WTC11 (cell line): Measurements from ENCODE around the gene RPL12. TPM values are rescaled to one million over a fixed set of nuclear protein-coding genes. Genes with fewer than 3 reads are reported as not detected.

Experiments
- ATF3 ChIP-seq: sonication (generic); formaldehyde crosslinking; conservative IDR thresholded peaks from 2 replicates; pipeline ENCODE4 v1.8.1; 2022; ENCODE audit warnings: mild to moderate bottlenecking, missing genetic modification reagents
- FOXK1 ChIP-seq: sonication (generic); formaldehyde crosslinking; IDR thresholded peaks from 2 replicates; pipeline ENCODE4 v1.8.0; 2022; ENCODE audit warnings: mild to moderate bottlenecking, moderate library complexity, missing genetic modification reagents
- GABPB1 ChIP-seq: sonication (generic); formaldehyde crosslinking; IDR thresholded peaks from 2 replicates; pipeline ENCODE4 v1.8.1; 2023; ENCODE audit warnings: mild to moderate bottlenecking, missing genetic modification reagents
- IRF2 ChIP-seq: sonication (generic); formaldehyde crosslinking; IDR thresholded peaks from 2 replicates; pipeline ENCODE4 v1.8.0; 2022; ENCODE audit warnings: low read depth, missing genetic modification reagents, borderline replicate concordance
- MYBL2 ChIP-seq: sonication (generic); formaldehyde crosslinking; IDR thresholded peaks from 2 replicates; pipeline ENCODE4 v1.8.1; 2023; ENCODE audit warnings: mild to moderate bottlenecking, moderate library complexity, missing genetic modification reagents
- NR3C1 ChIP-seq: sonication (generic); formaldehyde crosslinking; conservative IDR thresholded peaks from 2 replicates; pipeline ENCODE4 v1.8.1; 2023; ENCODE audit warnings: low read depth, mild to moderate bottlenecking, missing genetic modification reagents
- OVOL2 ChIP-seq: fragments of 250-450 bp; sonication (Bioruptor Pico); IDR thresholded peaks from 2 replicates; pipeline ENCODE4 v1.9.0; 2021; ENCODE audit warnings: mild to moderate bottlenecking, borderline replicate concordance
- PRDM15 ChIP-seq: sonication (generic); formaldehyde crosslinking; IDR thresholded peaks from 2 replicates; pipeline ENCODE4 v1.8.0; 2022; ENCODE audit warnings: missing genetic modification reagents
- PRRX2 ChIP-seq: fragments of 250-450 bp; sonication (Bioruptor Pico); IDR thresholded peaks from 2 replicates; pipeline ENCODE4 v1.8.0; 2021; ENCODE audit warnings: mild to moderate bottlenecking
- SP1 ChIP-seq: sonication (generic); formaldehyde crosslinking; conservative IDR thresholded peaks from 2 replicates; pipeline ENCODE4 v1.8.1; 2022; ENCODE audit warnings: missing genetic modification reagents
- STAT6 ChIP-seq: sonication (generic); formaldehyde crosslinking; conservative IDR thresholded peaks from 2 replicates; pipeline ENCODE4 v1.8.1; 2023; ENCODE audit warnings: mild to moderate bottlenecking, low read depth, missing genetic modification reagents, moderate library complexity
- TEAD1 ChIP-seq: sonication (generic); formaldehyde crosslinking; IDR thresholded peaks from 2 replicates; pipeline ENCODE4 v1.8.0; 2022; ENCODE audit warnings: mild to moderate bottlenecking, missing genetic modification reagents
- TEAD4 ChIP-seq: sonication (generic); formaldehyde crosslinking; IDR thresholded peaks from 2 replicates; pipeline ENCODE4 v1.8.0; 2022; ENCODE audit warnings: mild to moderate bottlenecking, missing genetic modification reagents
- ZMAT4 ChIP-seq: fragments of 250-450 bp; sonication (Bioruptor Pico); IDR thresholded peaks from 2 replicates; pipeline ENCODE4 v1.9.0; 2021; ENCODE audit warnings: mild to moderate bottlenecking
- ZNF219 ChIP-seq: sonication (generic); formaldehyde crosslinking; IDR thresholded peaks from 2 replicates; pipeline ENCODE4 v1.8.0; 2023; ENCODE audit warnings: missing genetic modification reagents, mild to moderate bottlenecking, borderline replicate concordance
- ZNF317 ChIP-seq: sonication (generic); formaldehyde crosslinking; IDR thresholded peaks from 2 replicates; pipeline ENCODE4 v1.8.1; 2023; ENCODE audit warnings: low read depth, mild to moderate bottlenecking, moderate library complexity, missing genetic modification reagents, borderline replicate concordance
- total RNA-seq: library from RNA; stranded (reverse); gene quantifications from 3 replicates; pipeline ENCODE4 v1.2.3, GENCODE V29; 2021
- TF ChIP-seq, protein P1 (sequence below): sonication (generic); formaldehyde crosslinking; IDR thresholded peaks from 2 replicates; pipeline ENCODE4 v1.8.0; 2022; ENCODE audit warnings: mild to moderate bottlenecking, missing genetic modification reagents
- TF ChIP-seq, protein P2 (sequence below): sonication (generic); formaldehyde crosslinking; IDR thresholded peaks from 2 replicates; pipeline ENCODE4 v1.8.0; 2022; ENCODE audit warnings: mild to moderate bottlenecking, missing genetic modification reagents
- TF ChIP-seq, protein P3 (sequence below): sonication (generic); formaldehyde crosslinking; IDR thresholded peaks from 2 replicates; pipeline ENCODE4 v1.8.1; 2022; ENCODE audit warnings: low read depth, missing genetic modification reagents, borderline replicate concordance
- TF ChIP-seq, protein P4 (sequence below): fragments of 250-450 bp; sonication (Bioruptor Pico); IDR thresholded peaks from 2 replicates; pipeline ENCODE4 v1.9.0; 2021; ENCODE audit warnings: mild to moderate bottlenecking
- TF ChIP-seq, protein P5 (sequence below): sonication (generic); formaldehyde crosslinking; IDR thresholded peaks from 2 replicates; pipeline ENCODE4 v1.8.1; 2023; ENCODE audit warnings: mild to moderate bottlenecking, missing genetic modification reagents, moderate library complexity
- TF ChIP-seq, protein P6 (sequence below): fragments of 250-450 bp; sonication (Bioruptor Pico); IDR thresholded peaks from 2 replicates; pipeline ENCODE4 v1.9.0; 2021; ENCODE audit warnings: moderate library complexity, mild to moderate bottlenecking, inconsistent platforms, borderline replicate concordance

Gene RPL12
- total RNA-seq, 1 experiment from 2014 or later = 1,902 TPM

GRCh38 chr9:127445851-127446712, 5.1 kb downstream of the RPL12 start (continued):
- TF ChIP-seq IRF2 (CRISPR knock-in tag) (peak; percentile 67; the same call in 1 of the 2 replicates), TEAD4 (CRISPR knock-in tag) (no peak), TEAD1 (CRISPR knock-in tag) (peak; percentile 43; the same call in 1 of the 2 replicates), NR3C1 (CRISPR knock-in tag) (no peak), ZMAT4 (CRISPR knock-in tag) (no peak), MYBL2 (CRISPR knock-in tag) (peak; percentile 52; the same call in 1 of the 2 replicates), OVOL2 (CRISPR knock-in tag) (no peak), STAT6 (CRISPR knock-in tag) (no peak), PRDM15 (CRISPR knock-in tag) (no peak), FOXK1 (0 out of 2 replicates have a peak, but pooled peaks have one; percentile 25), ATF3 (no peak), PRRX2 (CRISPR knock-in tag) (peak; percentile 88), ZNF219 (CRISPR knock-in tag) (no peak), GABPB1 (CRISPR knock-in tag) (no peak), SP1 (CRISPR knock-in tag) (peak; percentile 62), ZNF317 (CRISPR knock-in tag) (no peak)
- TF ChIP-seq, protein P1, sequence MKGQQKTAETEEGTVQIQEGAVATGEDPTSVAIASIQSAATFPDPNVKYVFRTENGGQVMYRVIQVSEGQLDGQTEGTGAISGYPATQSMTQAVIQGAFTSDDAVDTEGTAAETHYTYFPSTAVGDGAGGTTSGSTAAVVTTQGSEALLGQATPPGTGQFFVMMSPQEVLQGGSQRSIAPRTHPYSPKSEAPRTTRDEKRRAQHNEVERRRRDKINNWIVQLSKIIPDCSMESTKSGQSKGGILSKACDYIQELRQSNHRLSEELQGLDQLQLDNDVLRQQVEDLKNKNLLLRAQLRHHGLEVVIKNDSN = 0 out of 2 replicates have a peak, but pooled peaks have one; percentile 10
- TF ChIP-seq, protein P2, sequence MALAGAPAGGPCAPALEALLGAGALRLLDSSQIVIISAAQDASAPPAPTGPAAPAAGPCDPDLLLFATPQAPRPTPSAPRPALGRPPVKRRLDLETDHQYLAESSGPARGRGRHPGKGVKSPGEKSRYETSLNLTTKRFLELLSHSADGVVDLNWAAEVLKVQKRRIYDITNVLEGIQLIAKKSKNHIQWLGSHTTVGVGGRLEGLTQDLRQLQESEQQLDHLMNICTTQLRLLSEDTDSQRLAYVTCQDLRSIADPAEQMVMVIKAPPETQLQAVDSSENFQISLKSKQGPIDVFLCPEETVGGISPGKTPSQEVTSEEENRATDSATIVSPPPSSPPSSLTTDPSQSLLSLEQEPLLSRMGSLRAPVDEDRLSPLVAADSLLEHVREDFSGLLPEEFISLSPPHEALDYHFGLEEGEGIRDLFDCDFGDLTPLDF = no peak; the same call in 1 of the 2 replicates
- TF ChIP-seq, protein P3, sequence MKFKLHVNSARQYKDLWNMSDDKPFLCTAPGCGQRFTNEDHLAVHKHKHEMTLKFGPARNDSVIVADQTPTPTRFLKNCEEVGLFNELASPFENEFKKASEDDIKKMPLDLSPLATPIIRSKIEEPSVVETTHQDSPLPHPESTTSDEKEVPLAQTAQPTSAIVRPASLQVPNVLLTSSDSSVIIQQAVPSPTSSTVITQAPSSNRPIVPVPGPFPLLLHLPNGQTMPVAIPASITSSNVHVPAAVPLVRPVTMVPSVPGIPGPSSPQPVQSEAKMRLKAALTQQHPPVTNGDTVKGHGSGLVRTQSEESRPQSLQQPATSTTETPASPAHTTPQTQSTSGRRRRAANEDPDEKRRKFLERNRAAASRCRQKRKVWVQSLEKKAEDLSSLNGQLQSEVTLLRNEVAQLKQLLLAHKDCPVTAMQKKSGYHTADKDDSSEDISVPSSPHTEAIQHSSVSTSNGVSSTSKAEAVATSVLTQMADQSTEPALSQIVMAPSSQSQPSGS (CRISPR knock-in tag) = no peak
- TF ChIP-seq, protein P4, sequence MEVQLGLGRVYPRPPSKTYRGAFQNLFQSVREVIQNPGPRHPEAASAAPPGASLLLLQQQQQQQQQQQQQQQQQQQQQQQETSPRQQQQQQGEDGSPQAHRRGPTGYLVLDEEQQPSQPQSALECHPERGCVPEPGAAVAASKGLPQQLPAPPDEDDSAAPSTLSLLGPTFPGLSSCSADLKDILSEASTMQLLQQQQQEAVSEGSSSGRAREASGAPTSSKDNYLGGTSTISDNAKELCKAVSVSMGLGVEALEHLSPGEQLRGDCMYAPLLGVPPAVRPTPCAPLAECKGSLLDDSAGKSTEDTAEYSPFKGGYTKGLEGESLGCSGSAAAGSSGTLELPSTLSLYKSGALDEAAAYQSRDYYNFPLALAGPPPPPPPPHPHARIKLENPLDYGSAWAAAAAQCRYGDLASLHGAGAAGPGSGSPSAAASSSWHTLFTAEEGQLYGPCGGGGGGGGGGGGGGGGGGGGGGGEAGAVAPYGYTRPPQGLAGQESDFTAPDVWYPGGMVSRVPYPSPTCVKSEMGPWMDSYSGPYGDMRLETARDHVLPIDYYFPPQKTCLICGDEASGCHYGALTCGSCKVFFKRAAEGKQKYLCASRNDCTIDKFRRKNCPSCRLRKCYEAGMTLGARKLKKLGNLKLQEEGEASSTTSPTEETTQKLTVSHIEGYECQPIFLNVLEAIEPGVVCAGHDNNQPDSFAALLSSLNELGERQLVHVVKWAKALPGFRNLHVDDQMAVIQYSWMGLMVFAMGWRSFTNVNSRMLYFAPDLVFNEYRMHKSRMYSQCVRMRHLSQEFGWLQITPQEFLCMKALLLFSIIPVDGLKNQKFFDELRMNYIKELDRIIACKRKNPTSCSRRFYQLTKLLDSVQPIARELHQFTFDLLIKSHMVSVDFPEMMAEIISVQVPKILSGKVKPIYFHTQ (CRISPR knock-in tag) = peak; percentile 83
- TF ChIP-seq, protein P5, sequence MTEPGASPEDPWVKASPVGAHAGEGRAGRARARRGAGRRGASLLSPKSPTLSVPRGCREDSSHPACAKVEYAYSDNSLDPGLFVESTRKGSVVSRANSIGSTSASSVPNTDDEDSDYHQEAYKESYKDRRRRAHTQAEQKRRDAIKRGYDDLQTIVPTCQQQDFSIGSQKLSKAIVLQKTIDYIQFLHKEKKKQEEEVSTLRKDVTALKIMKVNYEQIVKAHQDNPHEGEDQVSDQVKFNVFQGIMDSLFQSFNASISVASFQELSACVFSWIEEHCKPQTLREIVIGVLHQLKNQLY = no peak
- TF ChIP-seq, protein P6, sequence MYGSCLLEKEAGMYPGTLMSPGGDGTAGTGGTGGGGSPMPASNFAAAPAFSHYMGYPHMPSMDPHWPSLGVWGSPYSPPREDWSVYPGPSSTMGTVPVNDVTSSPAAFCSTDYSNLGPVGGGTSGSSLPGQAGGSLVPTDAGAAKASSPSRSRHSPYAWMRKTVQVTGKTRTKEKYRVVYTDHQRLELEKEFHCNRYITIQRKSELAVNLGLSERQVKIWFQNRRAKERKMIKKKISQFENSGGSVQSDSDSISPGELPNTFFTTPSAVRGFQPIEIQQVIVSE (CRISPR knock-in tag) = no peak
